ENCODE measurements around the gene CACNA1S. TPM values are rescaled to one million over a fixed set of nuclear protein-coding genes. Genes with fewer than 3 reads are reported as not detected.

The CACNA1S gene
- total RNA-seq, 1 experiment from 2014 or later = not detected

DNA sequence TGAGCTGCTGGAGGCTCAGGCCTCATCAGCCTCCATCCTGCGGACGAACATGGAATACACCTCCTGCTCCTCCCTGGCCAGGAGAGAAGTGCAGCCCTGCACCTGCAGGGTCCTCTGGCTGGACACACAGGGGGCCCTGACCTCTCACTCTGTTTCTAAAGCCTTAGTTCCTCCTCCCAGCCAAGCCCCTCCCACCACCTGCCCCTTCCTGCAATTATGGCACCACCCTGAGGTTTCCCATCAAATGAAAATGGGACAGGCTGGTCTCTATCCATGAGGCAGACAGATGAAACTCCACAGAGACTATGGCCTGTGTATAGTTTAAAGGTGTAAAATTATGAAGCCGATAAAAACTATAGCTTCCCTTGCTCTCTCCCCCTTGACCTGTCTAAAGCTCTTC is 42.6 kb downstream of the CACNA1S start:
- Histone ChIP-seq H3K56ac (ENCODE audit: insufficient read length, low read depth, low read length) (no peak overlapping the region), H3K9ac (ENCODE audit: extremely low read depth, insufficient read length, low read length) (no peak overlapping the region), H3K27ac (ENCODE audit: insufficient read length, low read depth, low read length) (no peak overlapping the region), H3K14ac (ENCODE audit: insufficient read depth, low read length) (no peak overlapping the region), H4K20me1 (ENCODE audit: control insufficient read depth, insufficient read depth, insufficient read length) (no peaks in the 10 kb centered on the region), H2BK15ac (ENCODE audit: low read depth, low read length) (no peak overlapping the region), H3K4me1 (ENCODE audit: insufficient read depth, low read length) (no peaks in the 10 kb centered on the region), H2BK12ac (ENCODE audit: insufficient read length, low read depth, low read length) (no peak overlapping the region), H3K18ac (ENCODE audit: insufficient read length, low read depth, low read length) (no peak overlapping the region), H3K27me3 (ENCODE audit: insufficient read depth, low read length) (no peaks in the 10 kb centered on the region), H2BK120ac (ENCODE audit: low read depth, low read length, poor library complexity, severe bottlenecking) (no peak overlapping the region), H2AFZ (ENCODE audit: low read length) (no peak overlapping the region), H4K91ac (ENCODE audit: insufficient read length, low read depth, low read length) (no peak overlapping the region), H3K79me2 (ENCODE audit: insufficient read depth, low read length) (no peaks in the 10 kb centered on the region), H2BK5ac (ENCODE audit: insufficient read length, low read length) (no peak overlapping the region), H3K79me1 (ENCODE audit: insufficient read depth, low read depth, low read length, poor library complexity, severe bottlenecking) (no peaks in the 10 kb centered on the region), H3K23me2 (ENCODE audit: insufficient read length, low read depth, low read length, poor library complexity, severe bottlenecking) (no peaks in the 10 kb centered on the region), H4K5ac (ENCODE audit: insufficient read length, low read depth, low read length) (no peak overlapping the region), H2BK20ac (ENCODE audit: low read depth, low read length, poor library complexity, severe bottlenecking) (no peak overlapping the region), H2AK5ac (ENCODE audit: insufficient read length, low read length) (no peak overlapping the region), H3T11ph (ENCODE audit: low read length) (no peak overlapping the region), H3K4ac (ENCODE audit: low read depth, low read length) (no peak overlapping the region), H4K8ac (replicated peaks; ENCODE audit: insufficient read length, low read depth, low read length) (no peak overlapping the region), H3K23ac (ENCODE audit: insufficient read length, low read depth, low read length) (no peak overlapping the region), H3K4me2 (ENCODE audit: insufficient read depth, insufficient read length, low read length) (no peak overlapping the region), H3K9me3 (ENCODE audit: control insufficient read depth, low read depth, low read length) (no peaks in the 10 kb centered on the region)
- no CpG with 5 or more reads among the region's 3 CpGs for WGBS (ENCODE audit: extremely low coverage, insufficient read length, low lambda C conversion rate)
- H3K4me1 Mint-ChIP-seq = peaks cover 6 to 20% of the 10 kb centered on the region in 2 experiments
- H3K9me3 Mint-ChIP-seq = no peaks in the 10 kb centered on the region
- DNase-seq = no peak
- H3K4me3 Mint-ChIP-seq = no peak overlapping the region
- peaks cover 5% of the 10 kb centered on the region for H3K27me3 Mint-ChIP-seq (ENCODE audit: low read depth)
- H3K36me3 Mint-ChIP-seq (ENCODE audit: insufficient read depth in 1 of 3, low read depth in 3 of 3) = no peaks in the 10 kb centered on the region
- no peak overlapping the region for H3K27ac Mint-ChIP-seq
- TF ChIP-seq, protein P1, sequence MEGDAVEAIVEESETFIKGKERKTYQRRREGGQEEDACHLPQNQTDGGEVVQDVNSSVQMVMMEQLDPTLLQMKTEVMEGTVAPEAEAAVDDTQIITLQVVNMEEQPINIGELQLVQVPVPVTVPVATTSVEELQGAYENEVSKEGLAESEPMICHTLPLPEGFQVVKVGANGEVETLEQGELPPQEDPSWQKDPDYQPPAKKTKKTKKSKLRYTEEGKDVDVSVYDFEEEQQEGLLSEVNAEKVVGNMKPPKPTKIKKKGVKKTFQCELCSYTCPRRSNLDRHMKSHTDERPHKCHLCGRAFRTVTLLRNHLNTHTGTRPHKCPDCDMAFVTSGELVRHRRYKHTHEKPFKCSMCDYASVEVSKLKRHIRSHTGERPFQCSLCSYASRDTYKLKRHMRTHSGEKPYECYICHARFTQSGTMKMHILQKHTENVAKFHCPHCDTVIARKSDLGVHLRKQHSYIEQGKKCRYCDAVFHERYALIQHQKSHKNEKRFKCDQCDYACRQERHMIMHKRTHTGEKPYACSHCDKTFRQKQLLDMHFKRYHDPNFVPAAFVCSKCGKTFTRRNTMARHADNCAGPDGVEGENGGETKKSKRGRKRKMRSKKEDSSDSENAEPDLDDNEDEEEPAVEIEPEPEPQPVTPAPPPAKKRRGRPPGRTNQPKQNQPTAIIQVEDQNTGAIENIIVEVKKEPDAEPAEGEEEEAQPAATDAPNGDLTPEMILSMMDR (conservative IDR thresholded peaks at IDR 0.05) = no peak

All from H9 (cell line).